Esophagus (tissue), 2 donors: ENCODE results near the gene PHACTR1. TPM values are rescaled to one million over a fixed set of nuclear protein-coding genes. Genes with fewer than 3 reads are reported as not detected.

ENCODE experiments used
- H3K27ac ChIP-seq, 2 donors: one replicate each; pipeline ENCODE4 v1.5.1; 2013; ENCODE audit warnings: low read depth in 2 of 2, mild to moderate bottlenecking in 2 of 2, inconsistent platforms in 1 of 2, low read length in 1 of 2, moderate library complexity in 1 of 2
- H3K27me3 ChIP-seq, 2 donors: one replicate each; pipeline ENCODE4 v1.6.1; 2013; ENCODE audit warnings: low read length in 2 of 2, control low read depth in 1 of 2, mild to moderate bottlenecking in 1 of 2; ENCODE audit not compliant: insufficient read depth in 2 of 2, control insufficient read depth in 1 of 2
- H3K36me3 ChIP-seq, 2 donors: one replicate each; pipeline ENCODE4 v1.6.1; 2013; ENCODE audit warnings: low read length in 1 of 2; ENCODE audit not compliant: control insufficient read depth in 2 of 2, insufficient read depth in 2 of 2
- H3K4me1 ChIP-seq, 2 donors: one replicate each; pipeline ENCODE4 v1.6.1; 2013; ENCODE audit warnings: low read length in 1 of 2; ENCODE audit not compliant: control insufficient read depth in 2 of 2, insufficient read depth in 2 of 2
- H3K4me3 ChIP-seq, 2 donors: one replicate each; pipeline ENCODE4 v1.5.1; 2013; ENCODE audit warnings: low read length in 2 of 2, mild to moderate bottlenecking in 2 of 2, low read depth in 1 of 2, moderate library complexity in 1 of 2
- H3K9me3 ChIP-seq, 2 donors: one replicate each; pipeline ENCODE4 v1.6.1; 2013; ENCODE audit warnings: mild to moderate bottlenecking in 2 of 2, low read depth in 1 of 2, low read length in 1 of 2, moderate library complexity in 1 of 2; ENCODE audit not compliant: control insufficient read depth in 2 of 2, insufficient read depth in 1 of 2
- WGBS, 2 donors: extraction: QIAGEN DNeasy Blood & Tissue Kit; methylation state at CpG; one replicate each; pipeline ENCODE4 v1.1.7; 2013; 5-methylcytosine and 5-hydroxymethylcytosine counted together
- polyA plus RNA-seq, 2 donors: library from polyadenylated mRNA; stranded (reverse); fragments of 200-250 nt; gene quantifications; one replicate each; pipeline ENCODE4 v1.2.3, GENCODE V29; 2013
- donor health status: healthy with polysubstance abuse.
- donor health status: Bipolar disorder and iron deficiency.

The PHACTR1 gene
- polyA plus RNA-seq, 2 donors = 0.41 to 0.55 TPM

DNA sequence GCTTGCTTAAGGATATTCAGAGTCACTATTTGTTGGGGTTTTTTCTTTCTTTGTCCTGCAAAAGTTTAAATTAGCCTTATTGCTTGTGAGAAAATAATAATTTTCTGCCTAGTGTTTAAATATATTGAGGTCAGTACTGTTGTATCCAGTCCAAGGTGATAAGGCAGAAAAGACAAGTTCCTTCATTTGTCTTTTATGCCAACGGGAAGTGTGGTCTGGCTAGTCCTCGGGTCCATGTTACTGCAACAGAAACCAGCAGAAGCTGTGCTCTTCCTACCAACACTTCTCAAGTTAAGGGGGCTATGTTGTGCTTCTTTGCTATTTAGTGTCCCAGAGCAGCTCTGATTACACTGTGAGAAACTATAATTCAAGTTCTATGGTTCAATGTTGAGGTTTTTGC lies 310.6 kb downstream of the PHACTR1 start:
- no peaks in the 10 kb centered on the region for H3K4me1 ChIP-seq
- H3K9me3 ChIP-seq = no peaks in the 10 kb centered on the region
- 43 to 65% methylated on average over 2 of the region's 2 CpGs for WGBS, 2 donors
- H3K4me3 ChIP-seq = no peak overlapping the region
- H3K36me3 ChIP-seq = no peaks in the 10 kb centered on the region
- H3K27me3 ChIP-seq = no peaks in the 10 kb centered on the region
- H3K27ac ChIP-seq = no peak overlapping the region

GRCh38 chr6:13030396-13030795 lies 313.8 kb downstream of the PHACTR1 start:
- Histone ChIP-seq H3K9me3 (no peaks in the 10 kb centered on the region), H3K36me3 (no peaks in the 10 kb centered on the region), H3K4me1 (no peaks in the 10 kb centered on the region), H3K27ac (no peak overlapping the region), H3K4me3 (no peak overlapping the region), H3K27me3 (no peaks in the 10 kb centered on the region)
- WGBS, 2 donors = 24 to 29% methylated on average over 3 of the region's 3 CpGs

DNA sequence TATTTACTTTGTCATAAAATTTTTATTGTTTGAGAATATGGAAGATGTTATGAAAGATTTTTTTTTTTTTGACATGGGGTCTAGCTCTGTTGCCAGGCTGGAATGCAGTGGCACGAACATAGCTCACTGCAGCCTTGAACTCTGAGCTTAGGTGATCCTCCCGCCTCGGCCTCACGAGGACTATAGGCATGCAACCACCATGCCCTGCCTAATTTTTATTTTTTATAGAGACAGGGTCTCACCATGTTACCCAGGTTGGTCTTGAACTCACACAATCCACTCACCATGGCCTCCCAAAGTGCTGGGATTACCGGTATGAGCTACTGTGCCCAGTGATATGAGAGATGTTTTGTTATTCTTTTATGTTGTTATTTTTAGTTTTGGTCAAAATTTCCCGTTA lies 316.0 kb downstream of the PHACTR1 start:
- Histone ChIP-seq H3K4me1 (no peaks in the 10 kb centered on the region), H3K4me3 (no peak overlapping the region)
- WGBS, 2 donors = 81 to 82% methylated on average over 6 of the region's 6 CpGs

DNA sequence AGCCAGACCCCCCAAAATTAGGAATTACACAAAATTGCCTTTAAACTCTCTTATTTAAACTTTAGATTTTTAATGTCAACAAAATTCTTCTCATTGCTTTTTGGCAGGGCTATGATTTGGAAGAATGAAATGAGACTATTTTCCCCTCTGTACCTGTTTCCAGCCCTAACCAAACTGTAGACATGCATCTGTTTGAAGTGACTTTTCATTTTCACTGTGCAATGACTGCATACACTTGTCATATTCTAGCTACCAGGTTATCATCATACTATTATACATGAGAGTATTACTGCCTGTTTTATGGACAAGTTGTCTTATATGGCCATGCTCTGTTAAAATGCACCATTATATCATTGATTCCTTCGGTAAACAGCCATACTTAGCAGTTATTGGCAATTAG lies 316.6 kb downstream of the PHACTR1 start:
- WGBS, 2 donors = 83 to 88% methylated on average over 1 of the region's 1 CpG
- Histone ChIP-seq H3K4me3 (no peak overlapping the region), H3K27me3 (no peaks in the 10 kb centered on the region), H3K9me3 (no peaks in the 10 kb centered on the region), H3K27ac (no peak overlapping the region), H3K36me3 (no peaks in the 10 kb centered on the region), H3K4me1 (no peaks in the 10 kb centered on the region)

More for the DNA sequence above, 316.0 kb downstream of the PHACTR1 start:
- no peak overlapping the region for H3K27ac ChIP-seq
- no peaks in the 10 kb centered on the region for H3K27me3 ChIP-seq
- no peaks in the 10 kb centered on the region for H3K9me3 ChIP-seq
- no peaks in the 10 kb centered on the region for H3K36me3 ChIP-seq

- Histone ChIP-seq H3K27ac (no peak overlapping the region), H3K27me3 (no peaks in the 10 kb centered on the region), H3K9me3 (no peaks in the 10 kb centered on the region), H3K36me3 (no peaks in the 10 kb centered on the region), H3K4me3 (no peak overlapping the region), H3K4me1 (no peaks in the 10 kb centered on the region)
- WGBS, 2 donors = 3 to 6% methylated on average over 1 of the region's 1 CpG
Observed at GRCh38 chr6:13034316-13034715, 317.7 kb downstream of the PHACTR1 start.

DNA sequence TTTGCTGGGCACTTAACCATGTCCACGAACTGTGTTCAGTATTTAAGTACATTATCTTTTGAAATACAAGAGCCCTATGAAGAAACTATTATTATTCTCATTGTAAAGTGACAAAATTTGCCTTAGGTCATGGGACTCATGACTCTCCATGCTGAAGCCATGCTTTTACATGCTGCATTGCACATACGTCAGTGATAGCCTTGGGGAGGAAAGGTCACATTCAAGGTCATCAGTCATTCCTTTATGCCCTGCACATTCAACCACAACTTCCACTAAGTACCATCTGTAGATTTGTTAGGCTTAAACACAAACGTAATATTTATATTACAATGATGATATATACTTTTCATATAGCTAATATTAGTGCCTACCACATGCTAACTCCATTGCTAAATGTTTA lies 319.0 kb downstream of the PHACTR1 start:
- Histone ChIP-seq H3K36me3 (no peaks in the 10 kb centered on the region), H3K4me3 (no peak overlapping the region), H3K27ac (no peak overlapping the region), H3K9me3 (no peaks in the 10 kb centered on the region), H3K27me3 (no peaks in the 10 kb centered on the region), H3K4me1 (no peaks in the 10 kb centered on the region)
- 57 to 66% methylated on average over 3 of the region's 3 CpGs for WGBS, 2 donors

DNA sequence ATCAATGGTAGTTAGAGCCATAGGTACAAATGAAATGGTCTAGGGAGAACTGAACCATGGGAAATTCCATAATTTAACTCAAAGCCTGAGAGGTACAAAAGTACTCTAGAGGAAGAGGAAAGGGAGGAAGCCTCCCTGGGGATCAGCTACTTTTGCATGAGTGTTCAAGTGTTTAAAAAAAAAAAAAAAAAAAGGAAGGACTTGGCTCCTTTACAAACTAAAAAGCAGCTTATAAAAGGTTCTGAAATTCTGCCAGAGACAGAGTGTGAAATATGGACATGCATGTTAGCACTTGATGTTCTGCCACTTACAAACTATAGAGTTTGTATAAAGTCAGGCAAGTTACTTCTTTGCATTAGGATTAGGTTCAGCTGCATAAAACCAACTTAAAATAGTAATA lies 321.7 kb downstream of the PHACTR1 start:
- no peaks in the 10 kb centered on the region for H3K36me3 ChIP-seq
- no peaks in the 10 kb centered on the region for H3K27me3 ChIP-seq
- no peaks in the 10 kb centered on the region for H3K4me1 ChIP-seq
- H3K27ac ChIP-seq = peak overlapping the region in 1 of 2 donors; percentile 75
- H3K9me3 ChIP-seq = no peaks in the 10 kb centered on the region
- no peak overlapping the region for H3K4me3 ChIP-seq

- H3K4me1 ChIP-seq = no peaks in the 10 kb centered on the region
- no peaks in the 10 kb centered on the region for H3K36me3 ChIP-seq
- H3K27me3 ChIP-seq = no peaks in the 10 kb centered on the region
- no peak overlapping the region for H3K4me3 ChIP-seq
- 44 to 55% methylated on average over 2 of the region's 2 CpGs for WGBS, 2 donors
- H3K9me3 ChIP-seq = no peaks in the 10 kb centered on the region
- H3K27ac ChIP-seq = peak overlapping the region in 1 of 2 donors; percentile 75
Observed at GRCh38 chr6:13038741-13039190, 322.2 kb downstream of the PHACTR1 start.

DNA sequence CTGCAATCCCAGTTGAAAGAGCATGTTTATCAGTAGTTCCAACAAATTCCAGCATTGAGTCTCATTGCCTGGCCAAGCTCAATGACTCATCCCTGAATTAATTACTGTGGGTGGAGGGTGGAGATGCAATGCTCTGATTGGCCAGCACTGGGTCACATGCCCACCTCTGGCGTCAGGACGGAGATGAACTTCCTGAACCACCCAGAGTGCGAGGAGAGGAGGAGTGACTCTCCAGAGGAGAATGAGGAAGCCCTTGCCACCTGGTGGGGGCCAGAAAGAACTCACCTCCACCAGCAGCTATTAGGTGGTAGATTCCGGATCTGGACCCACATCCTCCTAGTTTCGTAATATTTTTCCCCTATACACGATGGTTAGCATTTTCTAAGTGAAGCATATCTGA lies 327.8 kb downstream of the PHACTR1 start:
- no peaks in the 10 kb centered on the region for H3K27me3 ChIP-seq
- H3K9me3 ChIP-seq = no peaks in the 10 kb centered on the region
- peaks cover 0 to 9% of the 10 kb centered on the region in 2 donors for H3K4me1 ChIP-seq
- H3K4me3 ChIP-seq = no peak overlapping the region
- H3K36me3 ChIP-seq = no peaks in the 10 kb centered on the region
- peak overlapping the region; percentile 39 to 83 for H3K27ac ChIP-seq
- WGBS, 2 donors = 57 to 69% methylated on average over 6 of the region's 6 CpGs

GRCh38 chr6:13044896-13045295 lies 328.3 kb downstream of the PHACTR1 start:
- peak overlapping the region; percentile 39 to 83 for H3K27ac ChIP-seq
- WGBS, 2 donors = 79 to 85% methylated on average over 4 of the region's 4 CpGs
- no peaks in the 10 kb centered on the region for H3K36me3 ChIP-seq
- no peaks in the 10 kb centered on the region for H3K9me3 ChIP-seq
- peaks cover 0 to 9% of the 10 kb centered on the region in 2 donors for H3K4me1 ChIP-seq
- no peaks in the 10 kb centered on the region for H3K27me3 ChIP-seq
- H3K4me3 ChIP-seq = no peak overlapping the region
